ENCODE data around the gene TEKT2.

TEKT2 gene

DNA sequence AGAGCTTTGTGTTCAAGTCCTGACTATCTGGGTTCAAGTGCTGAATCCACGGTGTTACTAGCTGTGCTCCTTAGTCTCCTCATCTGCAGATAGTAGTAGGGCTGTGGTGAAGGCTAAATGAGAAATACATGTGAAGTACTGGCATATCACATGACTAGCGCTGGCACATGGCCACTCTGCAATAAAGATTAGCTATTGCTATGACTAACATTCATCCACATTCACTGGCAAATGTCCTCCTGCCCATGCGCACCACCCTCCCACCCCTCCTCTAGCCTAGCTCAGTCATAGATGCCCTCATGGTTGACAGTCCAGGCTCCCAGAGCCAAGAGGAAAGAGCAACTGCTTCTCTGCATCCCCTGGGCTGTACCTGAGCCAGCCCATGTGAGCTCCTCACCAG lies 49.6 kb downstream of the TEKT2 start:
- no peak for DNase-seq (ENCODE audit: low spot score)
- no peak for TF ChIP-seq CTCF (IDR thresholded peaks at IDR 0.05; ENCODE audit: extremely low read depth, missing control alignments)

- DNase-seq (ENCODE audit: low spot score), result no peak
- no peak for TF ChIP-seq CTCF (IDR thresholded peaks at IDR 0.05; ENCODE audit: extremely low read depth, missing control alignments)
Measured at GRCh38 chr1:36134031-36134430, 50.1 kb downstream of the TEKT2 start.

DNA sequence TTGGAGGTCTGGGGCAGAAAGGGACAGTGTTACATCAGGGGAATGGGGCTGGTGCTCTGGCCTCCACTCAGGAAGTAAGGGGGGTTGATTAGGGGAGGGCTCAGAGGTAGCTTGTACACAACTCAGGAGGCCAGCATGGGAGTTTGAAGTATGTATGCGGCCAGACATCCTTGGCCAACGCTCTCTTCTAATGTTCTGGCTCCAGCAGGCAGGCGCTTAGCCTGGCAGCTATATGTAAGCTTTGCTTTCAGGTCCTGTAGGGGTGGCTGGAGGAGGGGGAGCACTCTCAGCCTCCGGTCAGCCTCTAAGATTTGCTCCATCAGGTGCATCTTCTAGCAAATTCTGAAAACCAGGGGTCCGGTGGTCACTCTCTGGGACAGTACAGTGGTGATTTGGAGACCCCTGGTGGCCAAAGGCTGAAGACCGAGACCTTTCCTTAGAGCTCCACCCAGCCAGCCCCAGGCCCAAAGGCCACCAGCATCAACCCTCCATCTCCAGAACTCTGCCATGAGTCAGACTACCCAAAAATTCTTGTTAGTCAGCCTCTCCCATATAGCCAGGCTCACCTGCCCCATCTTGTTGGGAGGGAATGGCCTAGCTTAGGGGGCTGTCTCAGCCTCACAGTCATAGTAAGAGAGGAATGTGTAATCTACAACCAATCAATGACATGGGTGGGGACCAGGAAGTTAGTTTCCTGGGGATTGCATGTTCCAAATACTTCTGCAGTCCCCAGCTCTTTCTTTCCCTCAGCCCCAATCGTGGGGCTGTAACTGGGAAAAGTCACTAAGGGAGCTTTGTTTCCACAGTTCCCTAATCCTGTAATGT lies 50.8 kb downstream of the TEKT2 start:
- peak; percentile 48 for TF ChIP-seq CTCF (IDR thresholded peaks at IDR 0.05; ENCODE audit: extremely low read depth, missing control alignments)
- peak; percentile 79 for DNase-seq (ENCODE audit: low spot score)

DNA sequence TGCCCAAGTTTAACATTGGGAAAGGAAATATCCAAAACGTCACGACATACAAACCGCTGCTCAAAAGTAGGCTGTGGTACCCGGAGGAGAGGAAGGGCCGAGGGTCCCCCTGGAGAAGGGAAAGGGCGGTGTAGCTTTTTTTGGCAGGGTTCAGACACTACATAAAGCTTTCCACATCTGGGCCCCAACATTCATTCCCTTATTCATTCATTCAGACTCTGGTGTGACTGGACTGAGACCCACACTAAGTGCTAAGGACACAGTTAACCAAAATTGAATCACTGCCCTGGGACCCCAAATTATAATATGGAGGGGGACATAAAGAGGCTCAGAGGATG lies 51.4 kb downstream of the TEKT2 start:
- no peak for TF ChIP-seq CTCF (IDR thresholded peaks at IDR 0.05; ENCODE audit: extremely low read depth, missing control alignments)
- DNase-seq (ENCODE audit: low spot score), result no peak

GRCh38 chr1:36135796-36136195 lies 51.9 kb downstream of the TEKT2 start:
- no peak for DNase-seq (ENCODE audit: low spot score)
- TF ChIP-seq CTCF (IDR thresholded peaks at IDR 0.05; ENCODE audit: extremely low read depth, missing control alignments), result no peak

GRCh38 chr1:36136535-36136934 lies 52.6 kb downstream of the TEKT2 start:
- no peak for DNase-seq (ENCODE audit: low spot score)
- TF ChIP-seq CTCF (IDR thresholded peaks at IDR 0.05; ENCODE audit: extremely low read depth, missing control alignments), result no peak

- DNase-seq (ENCODE audit: low spot score), result no peak
- TF ChIP-seq CTCF (IDR thresholded peaks at IDR 0.05; ENCODE audit: extremely low read depth, missing control alignments), result no peak
Measured at GRCh38 chr1:36137226-36137625, 53.3 kb downstream of the TEKT2 start.
